HG02840 (cell line): ENCODE measurements around the gene KCNAB3.
"Not testable (repeated sequence)": the region's sequence is repeated elsewhere in the genome, so short reads cannot be mapped to it uniquely, and the experiment has no call there.

Experiments
- ATAC-seq: cut with Tn5 transposase; IDR thresholded peaks from one replicate; pipeline ENCODE4 v1.9.1; 2021; ENCODE audit warnings: mild to moderate bottlenecking, moderate library complexity, moderate number of reproducible peaks; ENCODE audit not compliant: unreplicated experiment, low FRiP score

KCNAB3 gene

GRCh38 chr17:7929158-7930023 is at the start of gene KCNAB3:
KCNAB3 (minus strand) TSS chr17:7929856; CDS start chr17:7929435, 421 bp downstream.
- no peak for ATAC-seq

GRCh38 chr17:7977805-7978204 is 48.1 kb upstream of the KCNAB3 start:
- no peak for ATAC-seq

- no peak for ATAC-seq
Observed at GRCh38 chr17:7977039-7977438, 47.4 kb upstream of the KCNAB3 start.

GRCh38 chr17:7974638-7975131 is 45.0 kb upstream of the KCNAB3 start:
- no peak for ATAC-seq

- no peak for ATAC-seq
Observed at GRCh38 chr17:7972131-7972785, 42.6 kb upstream of the KCNAB3 start.

GRCh38 chr17:7971651-7972050 is 42.0 kb upstream of the KCNAB3 start:
- no peak for ATAC-seq

- ATAC-seq: no peak
Observed at GRCh38 chr17:7969433-7969832, 39.8 kb upstream of the KCNAB3 start.

- ATAC-seq: no peak
Observed at GRCh38 chr17:7967751-7968150, 38.1 kb upstream of the KCNAB3 start.

GRCh38 chr17:7961421-7961820 is 31.8 kb upstream of the KCNAB3 start:
- ATAC-seq: no peak

GRCh38 chr17:7959503-7960253 is 30.0 kb upstream of the KCNAB3 start:
- no peak for ATAC-seq

GRCh38 chr17:7956228-7956965 is 26.7 kb upstream of the KCNAB3 start:
- ATAC-seq: no peak

- no peak for ATAC-seq
Observed at GRCh38 chr17:7955414-7956227, 26.0 kb upstream of the KCNAB3 start.

GRCh38 chr17:7953266-7953665 is 23.6 kb upstream of the KCNAB3 start:
- ATAC-seq: not testable (repeated sequence)

GRCh38 chr17:7951143-7951792 is 21.6 kb upstream of the KCNAB3 start:
- no peak for ATAC-seq

- ATAC-seq: no peak
Observed at GRCh38 chr17:7950578-7950977, 20.9 kb upstream of the KCNAB3 start.

GRCh38 chr17:7947651-7948050 is 18.0 kb upstream of the KCNAB3 start:
- ATAC-seq: no peak

GRCh38 chr17:7946441-7946840 is 16.8 kb upstream of the KCNAB3 start:
- no peak for ATAC-seq

- no peak for ATAC-seq
Observed at GRCh38 chr17:7945651-7946050, 16.0 kb upstream of the KCNAB3 start.

GRCh38 chr17:7944326-7944725 is 14.7 kb upstream of the KCNAB3 start:
- no peak for ATAC-seq
